PFSK-1 (cell line): Measurements from ENCODE around the gene FAM53B.

ENCODE experiments used
- POLR2AphosphoS5 ChIP-seq: IDR thresholded peaks from 2 replicates; pipeline ENCODE4 v1.6.1; 2012; ENCODE audit warnings: low read depth, mild to moderate bottlenecking, control low read depth, low read length, moderate library complexity
- SIN3A ChIP-seq: IDR thresholded peaks from 2 replicates; pipeline ENCODE4 v1.6.1; 2012; ENCODE audit warnings: mild to moderate bottlenecking, low read length, moderate library complexity, borderline replicate concordance; ENCODE audit not compliant: insufficient read depth
- TAF1 ChIP-seq: IDR thresholded peaks from 2 replicates; pipeline ENCODE4 v1.6.1; 2012; ENCODE audit warnings: low read length, control low read depth, borderline replicate concordance; ENCODE audit not compliant: insufficient read depth
- TF ChIP-seq, protein P1 (sequence below), 2 experiments: IDR thresholded peaks; 2 replicates each; pipeline versions ENCODE4 v1.6.1 to v1.8.0; 2011 to 2012; ENCODE audit warnings: low read depth in 2 of 2, low read length in 2 of 2, control low read depth in 1 of 2, inconsistent platforms in 1 of 2, mild to moderate bottlenecking in 1 of 2, moderate library complexity in 1 of 2; ENCODE audit not compliant: insufficient read depth in 1 of 2

DNA sequence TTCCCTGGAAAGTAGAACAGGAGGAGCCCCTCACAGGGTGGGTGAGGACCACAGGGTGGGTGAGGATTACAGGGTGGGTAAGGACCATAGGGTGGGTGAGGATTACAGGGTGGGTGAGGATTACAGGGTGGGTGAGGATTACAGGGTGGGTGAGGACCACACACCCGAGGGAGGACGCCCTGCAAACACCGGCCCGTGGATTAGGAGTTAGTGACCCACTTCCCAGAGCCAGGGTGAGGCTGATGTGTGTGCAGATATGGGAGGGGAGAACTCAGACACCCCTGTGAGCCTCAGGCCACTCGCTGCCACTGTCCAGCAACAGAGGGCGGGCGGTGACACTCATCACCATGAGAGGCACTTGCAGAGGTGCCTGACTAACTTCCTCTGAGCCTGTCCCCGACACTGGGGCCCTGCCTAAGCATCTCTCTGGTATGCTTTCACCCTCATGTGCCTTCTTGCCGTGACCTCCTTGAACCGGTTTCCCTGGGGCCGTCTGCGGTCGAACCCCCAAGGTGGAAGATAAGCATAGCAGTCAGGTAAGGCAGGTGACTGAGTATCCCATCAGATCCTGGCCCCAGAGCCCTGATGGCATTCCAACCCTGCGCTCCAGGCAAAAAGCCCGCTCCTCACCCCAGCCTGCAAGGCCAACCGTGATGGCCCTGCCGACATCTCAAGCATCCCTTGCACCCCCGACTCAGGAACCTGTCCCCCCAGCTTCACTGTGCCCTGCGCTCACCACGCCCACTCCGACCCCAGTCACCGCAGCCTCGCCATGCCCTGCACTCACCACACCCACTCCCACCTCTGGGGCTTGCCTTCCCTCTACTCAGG, 74.1 kb downstream of the FAM53B start:
- TF ChIP-seq TAF1 = no peak
- no peak for TF ChIP-seq POLR2AphosphoS5
- TF ChIP-seq, protein P1, sequence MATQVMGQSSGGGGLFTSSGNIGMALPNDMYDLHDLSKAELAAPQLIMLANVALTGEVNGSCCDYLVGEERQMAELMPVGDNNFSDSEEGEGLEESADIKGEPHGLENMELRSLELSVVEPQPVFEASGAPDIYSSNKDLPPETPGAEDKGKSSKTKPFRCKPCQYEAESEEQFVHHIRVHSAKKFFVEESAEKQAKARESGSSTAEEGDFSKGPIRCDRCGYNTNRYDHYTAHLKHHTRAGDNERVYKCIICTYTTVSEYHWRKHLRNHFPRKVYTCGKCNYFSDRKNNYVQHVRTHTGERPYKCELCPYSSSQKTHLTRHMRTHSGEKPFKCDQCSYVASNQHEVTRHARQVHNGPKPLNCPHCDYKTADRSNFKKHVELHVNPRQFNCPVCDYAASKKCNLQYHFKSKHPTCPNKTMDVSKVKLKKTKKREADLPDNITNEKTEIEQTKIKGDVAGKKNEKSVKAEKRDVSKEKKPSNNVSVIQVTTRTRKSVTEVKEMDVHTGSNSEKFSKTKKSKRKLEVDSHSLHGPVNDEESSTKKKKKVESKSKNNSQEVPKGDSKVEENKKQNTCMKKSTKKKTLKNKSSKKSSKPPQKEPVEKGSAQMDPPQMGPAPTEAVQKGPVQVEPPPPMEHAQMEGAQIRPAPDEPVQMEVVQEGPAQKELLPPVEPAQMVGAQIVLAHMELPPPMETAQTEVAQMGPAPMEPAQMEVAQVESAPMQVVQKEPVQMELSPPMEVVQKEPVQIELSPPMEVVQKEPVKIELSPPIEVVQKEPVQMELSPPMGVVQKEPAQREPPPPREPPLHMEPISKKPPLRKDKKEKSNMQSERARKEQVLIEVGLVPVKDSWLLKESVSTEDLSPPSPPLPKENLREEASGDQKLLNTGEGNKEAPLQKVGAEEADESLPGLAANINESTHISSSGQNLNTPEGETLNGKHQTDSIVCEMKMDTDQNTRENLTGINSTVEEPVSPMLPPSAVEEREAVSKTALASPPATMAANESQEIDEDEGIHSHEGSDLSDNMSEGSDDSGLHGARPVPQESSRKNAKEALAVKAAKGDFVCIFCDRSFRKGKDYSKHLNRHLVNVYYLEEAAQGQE (IDR thresholded peaks at IDR 0.05; ENCODE audit: insufficient read depth in 1 of 2, low read depth in 2 of 2, low read length in 2 of 2) = no peak
- TF ChIP-seq SIN3A = no peak
